ENCODE data around the gene ASB7.
"Not testable (repeated sequence)": the region's sequence is repeated elsewhere in the genome, so short reads cannot be mapped to it uniquely, and the experiment has no call there.

Gene ASB7

GRCh38 chr15:100651253-100651652, 48.9 kb downstream of the ASB7 start:
- no peak for DNase-seq (ENCODE audit: low read depth)

- DNase-seq (ENCODE audit: low read depth) = no peak
These were observed 49.7 kb downstream of the ASB7 start for GRCh38 chr15:100652116-100652515.

- no peak for DNase-seq (ENCODE audit: low read depth)
These were observed 51.2 kb downstream of the ASB7 start for GRCh38 chr15:100653608-100654007.

- no peak for DNase-seq (ENCODE audit: low read depth)
These were observed 56.5 kb downstream of the ASB7 start for GRCh38 chr15:100658895-100659294.

- no peak for DNase-seq (ENCODE audit: low read depth)
These were observed 58.8 kb downstream of the ASB7 start for GRCh38 chr15:100661156-100661555.

- DNase-seq (ENCODE audit: low read depth) = no peak
These were observed 60.9 kb downstream of the ASB7 start for GRCh38 chr15:100663086-100663914.

- no peak for DNase-seq (ENCODE audit: low read depth)
These were observed 61.5 kb downstream of the ASB7 start for GRCh38 chr15:100663915-100664281.

- no peak for DNase-seq (ENCODE audit: low read depth)
These were observed 63.2 kb downstream of the ASB7 start for GRCh38 chr15:100665570-100665969.

GRCh38 chr15:100667405-100668347, 65.3 kb downstream of the ASB7 start:
- no peak for DNase-seq (ENCODE audit: low read depth)

GRCh38 chr15:100668348-100668745, 66.0 kb downstream of the ASB7 start:
- no peak for DNase-seq (ENCODE audit: low read depth)

GRCh38 chr15:100669260-100669659, 66.9 kb downstream of the ASB7 start:
- DNase-seq (ENCODE audit: low read depth) = no peak

GRCh38 chr15:100670505-100671021, 68.2 kb downstream of the ASB7 start:
- no peak for DNase-seq (ENCODE audit: low read depth)

GRCh38 chr15:100671124-100671680, 68.8 kb downstream of the ASB7 start:
- no peak for DNase-seq (ENCODE audit: low read depth)

- DNase-seq (ENCODE audit: low read depth) = no peak
These were observed 69.6 kb downstream of the ASB7 start for GRCh38 chr15:100671858-100672543.

GRCh38 chr15:100672959-100673358, 70.6 kb downstream of the ASB7 start:
- DNase-seq (ENCODE audit: low read depth) = no peak

GRCh38 chr15:100679151-100679550, 76.8 kb downstream of the ASB7 start:
- not testable (repeated sequence) for DNase-seq (ENCODE audit: low read depth)

GRCh38 chr15:100680726-100681125, 78.3 kb downstream of the ASB7 start:
- no peak for DNase-seq (ENCODE audit: low read depth)

- DNase-seq (ENCODE audit: low read depth) = no peak
These were observed 79.0 kb downstream of the ASB7 start for GRCh38 chr15:100681335-100681746.

GRCh38 chr15:100682468-100682867, 80.1 kb downstream of the ASB7 start:
- DNase-seq (ENCODE audit: low read depth) = no peak

- no peak for DNase-seq (ENCODE audit: low read depth)
These were observed 81.0 kb downstream of the ASB7 start for GRCh38 chr15:100683434-100683833.

- no peak for DNase-seq (ENCODE audit: low read depth)
These were observed 82.2 kb downstream of the ASB7 start for GRCh38 chr15:100684591-100684990.
